Endometrium (tissue), 2 donors: ENCODE data around the gene HMCN1.
A peak's percentile ranks its signal among the peaks of the same experiment; 100 is the strongest.

Experiments
- FAIRE-seq: peaks from 2 replicates; lab custom pipeline; 2012; peaks lifted over from hg19 to GRCh38; lab: Jason Lieb, UNC
- donor health status: control.
- donor health status: control.

The HMCN1 gene

DNA sequence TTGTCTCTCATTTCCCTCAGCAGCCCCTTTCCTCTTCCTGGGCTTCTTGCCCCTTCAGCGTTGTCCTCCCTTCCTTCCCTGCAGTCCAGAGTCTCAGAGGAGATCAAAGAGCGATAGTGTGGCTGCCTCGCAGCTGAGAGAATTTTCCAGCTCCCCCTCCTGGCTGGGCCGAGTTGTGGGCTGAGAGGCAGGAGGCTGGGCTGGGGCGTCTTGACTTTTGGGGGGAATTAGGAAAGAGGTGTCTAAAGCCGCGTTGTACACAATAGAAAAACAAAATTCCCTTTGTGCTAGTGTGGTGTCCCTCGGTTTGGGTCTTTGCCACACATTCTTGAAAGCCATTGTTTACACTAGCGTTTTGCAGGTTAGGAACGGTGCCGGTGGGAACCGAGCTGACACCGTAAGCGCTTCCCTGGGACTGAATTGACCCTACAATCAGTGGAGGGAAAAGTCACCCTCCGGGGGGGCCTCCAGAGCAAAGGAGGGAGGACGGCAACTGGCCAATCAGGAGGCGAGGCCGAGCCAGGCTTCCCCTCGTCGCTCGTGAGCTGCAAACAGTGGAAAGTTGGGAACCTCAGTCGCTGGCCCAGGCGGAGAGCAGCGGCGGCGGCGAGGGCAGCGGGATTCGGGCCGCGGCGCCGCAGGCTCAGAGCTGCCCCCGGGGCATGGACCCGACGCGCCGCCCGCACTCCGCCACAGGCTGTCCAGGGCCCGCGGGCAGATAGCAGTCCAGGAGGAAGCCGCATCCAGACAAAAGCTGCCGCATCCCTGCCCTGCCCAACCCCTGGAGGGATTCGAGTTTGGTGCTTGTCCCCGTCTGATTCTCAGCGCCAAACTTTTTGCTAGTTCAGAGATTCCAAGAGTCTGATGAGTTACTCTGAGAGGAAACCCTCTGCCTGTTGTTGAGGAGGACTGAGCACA lies at the start of gene HMCN1:
TSS of gene HMCN1 (plus strand) at position 574 of the 918 bp plus-strand sequence. CDS start 389 bp downstream, outside the sequence.
- FAIRE-seq: no peak

DNA sequence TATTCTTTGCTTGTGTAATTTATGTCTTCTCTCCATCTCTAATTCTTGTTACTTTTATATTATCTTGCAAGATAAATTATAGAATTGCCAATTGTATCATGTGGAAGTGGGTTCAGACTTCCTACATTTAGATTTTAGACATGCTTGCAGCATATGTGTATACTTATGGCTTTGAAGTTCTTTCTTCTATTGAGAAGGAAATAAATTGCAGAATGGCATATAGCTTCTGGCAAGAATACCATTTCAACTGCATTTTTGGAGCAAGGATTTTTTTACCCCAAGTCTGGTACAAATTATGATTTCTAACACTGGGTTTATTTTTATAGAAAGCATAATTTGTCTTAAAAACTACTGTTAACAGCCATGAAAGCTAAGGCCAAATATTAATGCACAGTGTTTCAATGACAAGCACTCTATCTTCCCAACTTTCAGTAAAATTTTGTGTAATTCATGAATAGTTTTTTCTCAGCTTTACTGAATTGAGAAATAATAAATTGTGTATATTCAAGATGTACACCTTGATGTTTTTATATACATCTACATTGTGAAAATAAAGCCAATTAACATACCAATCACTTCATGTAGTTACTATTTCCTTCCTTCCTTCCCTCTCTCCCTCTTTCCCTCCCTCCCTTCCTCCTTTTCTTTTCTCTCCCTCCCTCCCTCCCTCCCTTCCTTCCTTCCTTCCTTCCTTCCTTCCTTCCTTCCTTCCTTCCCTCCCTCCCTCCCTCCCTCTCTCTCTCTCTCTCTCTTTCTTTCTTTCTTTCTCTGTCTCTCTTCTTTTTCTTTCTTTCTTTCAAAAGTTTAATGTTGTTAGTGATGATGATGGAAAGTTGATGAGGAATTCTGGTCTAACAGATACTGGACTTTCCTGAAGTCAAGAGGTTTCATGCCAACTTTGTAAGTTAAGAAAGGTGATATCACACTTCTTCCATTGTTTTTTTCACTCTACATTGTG lies 47.1 kb upstream of the HMCN1 start:
- FAIRE-seq: no peak

DNA sequence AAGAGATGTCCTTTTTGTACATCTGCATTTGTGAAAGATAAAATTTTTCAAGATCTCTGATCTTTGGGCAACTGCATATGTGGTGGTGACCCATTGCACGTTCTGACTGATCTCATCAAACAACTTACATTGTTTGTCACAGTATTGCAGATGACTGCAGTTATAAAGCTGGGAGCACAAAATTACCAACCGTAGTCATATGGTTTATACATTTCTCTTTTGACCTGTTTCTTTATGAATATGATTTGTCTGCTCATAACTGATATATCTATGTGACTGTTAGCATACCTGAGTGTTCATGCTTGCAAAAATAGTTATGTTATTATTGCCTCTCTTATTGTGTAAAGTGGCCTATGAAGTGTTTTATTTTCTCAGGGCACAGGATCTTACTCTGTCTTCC lies 43.7 kb upstream of the HMCN1 start:
- no peak for FAIRE-seq

DNA sequence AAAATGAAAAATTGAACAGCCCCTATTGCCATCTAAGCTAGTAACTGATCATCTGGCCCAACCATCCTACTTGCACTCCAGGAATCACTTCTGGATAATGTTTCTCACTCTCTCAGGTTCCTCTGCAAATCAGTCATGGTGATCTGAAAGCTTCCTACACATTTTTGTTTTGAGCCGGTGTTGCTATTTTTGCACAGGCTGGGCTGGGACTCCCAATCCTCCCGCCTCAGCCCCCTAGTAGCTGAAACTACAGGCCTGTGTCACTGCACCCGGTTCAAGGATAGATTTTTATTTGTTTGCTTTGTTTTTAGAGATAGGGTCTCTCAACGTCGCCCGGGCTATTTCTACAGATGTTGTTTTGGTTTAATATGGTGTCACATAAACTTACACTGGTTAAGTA lies 40.5 kb upstream of the HMCN1 start:
- FAIRE-seq: no peak

DNA sequence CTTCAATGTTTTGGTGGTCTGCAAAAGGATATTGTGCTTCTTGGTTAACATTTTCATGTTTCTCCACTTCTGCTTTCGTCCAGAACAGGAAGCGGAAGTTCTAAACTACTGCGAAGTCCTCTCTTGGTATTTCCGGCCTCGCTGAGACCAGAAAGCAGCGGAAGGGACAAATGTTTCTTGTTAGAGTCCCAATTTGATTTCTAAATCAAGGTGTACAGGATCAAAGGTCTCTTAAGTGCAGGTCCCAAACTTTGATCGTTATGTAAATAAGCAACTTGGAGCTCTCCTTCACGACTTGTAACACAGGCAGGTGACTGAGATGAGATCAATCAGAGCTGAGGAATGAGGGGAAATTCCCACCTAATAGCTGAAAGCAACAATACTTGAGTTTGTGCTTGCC lies 40.1 kb upstream of the HMCN1 start:
- no peak for FAIRE-seq

DNA sequence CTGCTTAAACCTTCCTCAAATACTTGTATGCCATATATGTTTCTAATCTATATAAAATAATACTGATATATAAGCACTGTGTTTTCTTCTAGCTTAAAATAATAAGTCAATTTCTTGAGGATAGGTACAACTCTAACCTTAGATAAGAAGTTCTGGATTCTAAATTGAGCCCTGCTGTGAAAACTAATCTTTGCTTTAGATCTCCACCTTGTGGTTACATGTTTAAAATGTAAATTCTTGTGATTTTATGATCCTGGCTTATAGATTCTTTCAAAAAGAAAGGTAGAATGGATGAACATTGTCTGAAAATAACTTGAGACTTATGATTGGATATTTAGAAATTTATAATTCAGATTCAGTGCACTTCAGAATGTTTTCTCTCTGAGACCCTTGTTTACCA lies 38.9 kb upstream of the HMCN1 start:
- peak; percentile 8 for FAIRE-seq

DNA sequence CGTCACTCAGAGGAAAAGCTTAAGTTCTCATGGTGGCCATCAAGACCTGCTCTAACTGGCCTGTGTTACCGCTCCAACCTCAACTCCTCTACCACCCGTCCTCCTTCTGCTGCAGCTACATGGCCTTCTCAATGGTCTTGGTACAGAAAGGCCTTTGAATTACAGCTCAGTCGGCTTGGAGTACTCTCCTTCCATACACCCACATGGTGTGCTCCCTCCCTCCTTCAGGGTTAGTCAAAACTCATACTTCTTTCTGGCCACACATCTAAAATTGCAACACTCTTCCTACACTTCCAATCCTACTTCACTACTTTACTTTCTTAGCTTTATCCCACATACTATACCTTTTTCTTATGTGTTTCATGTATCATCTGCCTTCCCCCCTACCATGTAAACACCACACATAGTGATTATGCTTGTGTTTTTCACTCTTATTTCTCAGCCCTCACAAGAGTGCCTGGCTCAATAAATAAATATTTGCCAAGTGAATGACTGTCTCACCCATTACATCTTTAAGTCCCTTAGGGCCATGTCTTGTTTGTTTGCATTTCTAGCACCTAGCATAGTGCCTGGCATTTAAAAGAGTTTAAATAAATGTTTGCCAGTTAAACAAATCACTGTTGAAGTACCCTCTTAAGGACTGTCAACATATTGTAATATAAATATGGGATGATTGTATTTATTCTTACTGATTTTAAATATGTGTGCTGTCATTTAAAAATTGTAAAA lies 37.6 kb upstream of the HMCN1 start:
- no peak for FAIRE-seq

DNA sequence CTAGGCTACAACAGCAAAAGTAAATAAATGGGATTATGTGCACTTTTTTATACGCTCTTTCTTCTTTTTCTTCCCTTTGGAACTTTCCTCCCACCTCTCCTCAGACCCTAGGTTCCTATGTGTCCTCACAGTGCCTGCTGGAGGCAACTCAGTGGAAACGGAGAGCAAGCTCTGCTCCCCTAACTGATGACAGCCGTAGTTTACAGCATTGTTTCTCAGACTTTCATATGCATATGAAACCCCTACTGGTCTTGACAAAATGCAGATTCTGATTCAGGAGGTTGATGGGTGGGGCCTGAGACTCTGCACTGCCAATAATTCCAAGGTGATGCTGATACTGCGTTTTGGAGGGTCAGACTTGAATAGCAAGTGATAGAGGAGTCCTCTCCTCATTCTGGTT lies 34.3 kb upstream of the HMCN1 start:
- no peak for FAIRE-seq

DNA sequence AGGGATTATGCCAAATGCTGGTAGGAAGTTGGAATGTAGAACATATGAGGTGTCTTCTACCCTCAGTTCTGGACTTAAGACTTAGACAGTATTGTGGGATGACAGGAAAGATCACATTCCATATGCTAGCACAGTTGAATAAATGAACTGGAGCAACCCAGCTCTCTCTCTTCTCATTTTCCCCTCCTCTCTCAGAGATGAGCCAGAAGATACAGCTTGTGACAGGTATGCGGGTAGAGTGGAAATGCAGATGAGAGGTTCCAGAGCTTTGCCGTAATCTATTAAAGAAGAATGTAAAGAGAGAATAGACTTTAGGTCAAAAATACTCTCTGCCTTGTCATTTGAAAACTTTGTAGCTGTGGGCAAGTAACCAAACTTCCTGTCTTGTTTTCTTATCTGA lies 32.5 kb upstream of the HMCN1 start:
- FAIRE-seq: no peak

DNA sequence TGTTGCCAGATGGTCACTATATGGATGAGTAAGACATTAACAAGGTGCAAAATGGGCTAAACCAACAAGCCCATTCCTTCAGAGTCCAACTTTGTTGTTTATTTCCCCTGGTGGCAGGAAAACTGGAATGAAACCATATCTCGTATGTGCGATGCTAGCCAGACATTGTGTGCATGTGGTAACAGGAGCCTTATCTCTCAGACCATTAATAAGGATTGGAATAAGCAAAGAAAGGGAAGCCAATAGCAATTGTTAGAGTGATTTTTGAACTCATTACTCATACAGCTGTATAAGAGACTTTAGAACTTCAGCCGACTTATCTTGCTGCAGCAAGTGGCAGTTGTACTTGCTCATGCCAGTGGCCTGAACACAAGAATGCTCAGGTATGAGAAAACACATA lies 30.0 kb upstream of the HMCN1 start:
- no peak for FAIRE-seq

DNA sequence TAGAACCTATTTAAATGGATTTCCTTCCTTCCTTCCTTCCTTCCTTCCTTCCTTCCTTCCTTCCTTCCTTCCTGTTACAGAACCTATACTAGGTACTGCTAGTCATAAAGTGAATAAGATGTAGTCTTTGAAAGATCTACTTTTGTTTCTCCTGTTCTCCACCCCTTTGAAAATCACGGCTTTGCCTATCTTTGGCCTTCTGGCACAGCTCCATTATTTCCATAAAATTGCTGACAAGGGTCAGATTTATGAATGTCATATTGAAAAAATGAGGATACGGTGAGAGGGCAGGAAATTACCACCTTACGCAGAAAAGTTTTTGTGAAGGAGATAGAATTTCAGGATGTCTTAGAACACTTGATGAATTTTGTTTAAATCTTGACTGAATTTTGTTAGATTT lies 18.1 kb upstream of the HMCN1 start:
- no peak for FAIRE-seq

DNA sequence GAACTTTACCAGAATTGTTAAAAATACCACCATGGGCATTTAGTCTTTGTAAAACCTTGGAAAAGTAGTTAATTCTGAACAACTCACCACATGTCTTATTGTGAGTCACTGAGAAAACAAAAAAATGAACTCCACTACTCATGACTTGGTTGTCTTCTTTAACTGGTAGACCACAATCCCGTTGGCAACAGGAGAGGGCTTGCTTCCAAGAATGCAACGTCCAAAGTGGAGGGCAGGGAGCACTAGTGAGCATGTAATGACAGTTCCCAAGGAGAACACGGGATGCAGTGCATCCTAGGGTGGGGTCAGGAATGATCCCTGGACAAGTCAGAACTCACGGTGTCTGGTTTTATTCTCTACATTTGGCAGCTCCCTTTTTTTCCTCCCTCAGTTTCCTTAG lies 15.2 kb upstream of the HMCN1 start:
- no peak for FAIRE-seq

DNA sequence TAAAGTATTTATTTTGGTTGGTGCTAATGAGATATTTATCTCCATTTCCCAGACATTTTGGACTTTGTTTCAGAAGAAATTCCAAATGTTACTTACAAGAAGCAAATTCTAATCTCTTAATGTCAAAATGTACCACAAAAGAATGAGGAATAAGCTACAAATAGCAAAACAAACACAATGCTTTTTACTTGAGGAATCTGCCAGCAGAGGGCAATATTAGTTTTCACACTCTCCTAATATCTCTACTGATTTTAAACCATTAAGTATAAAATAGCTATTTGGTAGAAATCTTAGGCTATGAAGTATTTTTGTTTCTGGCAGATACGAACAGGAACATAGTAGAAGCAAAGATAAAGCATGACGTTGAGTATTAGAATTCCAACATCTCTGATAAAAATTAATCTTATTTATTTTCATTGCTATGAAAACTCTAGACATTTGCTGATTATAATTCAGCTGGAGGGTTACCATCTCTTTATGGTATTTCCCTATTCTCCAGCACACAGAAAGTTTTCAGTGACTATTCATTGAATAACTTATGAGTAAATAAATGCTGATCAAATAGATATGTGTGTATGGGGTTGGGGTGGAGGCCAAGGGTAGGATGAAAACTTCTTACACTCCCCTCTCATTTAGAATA lies 13.4 kb upstream of the HMCN1 start:
- FAIRE-seq: peak; percentile 92

DNA sequence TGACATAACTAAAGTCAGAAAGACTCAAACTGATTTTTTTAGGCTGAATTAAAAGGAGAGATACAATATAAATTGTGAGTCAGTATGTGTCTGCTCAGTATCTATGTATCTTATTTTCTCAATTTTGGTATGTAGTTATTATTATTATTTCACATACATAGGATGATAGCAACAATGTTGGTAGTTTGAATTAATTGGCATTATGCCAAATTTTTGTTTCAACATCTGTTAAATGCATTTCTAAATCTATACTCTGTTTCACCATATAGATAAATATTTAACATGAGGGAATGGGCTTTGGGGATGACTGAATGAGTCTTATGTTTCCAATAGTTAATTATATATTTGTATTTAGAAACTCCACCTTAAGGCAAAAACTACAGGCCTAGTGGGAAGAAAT lies 12.6 kb upstream of the HMCN1 start:
- no peak for FAIRE-seq

DNA sequence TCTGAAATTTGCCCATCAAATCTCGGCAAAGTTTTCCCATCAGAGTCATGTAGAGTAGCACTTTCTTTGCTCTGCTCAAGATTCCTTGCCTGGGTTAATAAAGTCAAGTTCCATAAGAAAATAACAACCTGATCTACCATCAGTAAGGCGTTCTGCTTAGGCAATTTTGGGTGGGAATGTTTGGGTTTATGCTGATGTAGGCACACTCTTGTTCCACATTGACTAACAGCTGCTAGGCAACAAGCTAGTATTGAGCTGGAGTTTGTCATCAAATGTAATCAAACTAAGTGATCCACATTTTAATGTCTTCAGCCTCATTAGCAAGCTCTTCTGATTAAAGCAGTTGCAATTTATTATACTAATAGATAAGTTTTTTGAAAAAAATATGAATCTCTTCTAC lies 12.1 kb upstream of the HMCN1 start:
- no peak for FAIRE-seq

DNA sequence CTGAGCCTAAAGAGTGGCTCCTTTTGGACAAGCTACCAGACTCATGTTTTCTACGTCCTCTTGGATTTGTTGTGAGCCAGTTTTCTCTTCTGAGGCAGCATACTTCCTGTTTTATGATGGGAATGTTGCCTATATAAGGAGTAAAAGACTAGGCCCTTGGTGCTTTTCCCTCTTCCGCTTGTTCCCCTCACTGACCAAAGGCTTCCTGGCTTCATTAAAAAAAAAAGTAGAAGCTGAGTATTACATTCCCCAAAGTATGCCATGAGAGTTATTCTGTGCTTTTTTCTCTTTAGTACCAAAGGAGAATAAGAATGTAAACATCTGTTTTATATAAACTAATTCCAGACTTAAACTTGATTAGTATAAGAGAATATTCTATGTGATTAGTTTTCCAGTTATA lies 6.5 kb upstream of the HMCN1 start:
- FAIRE-seq: no peak

DNA sequence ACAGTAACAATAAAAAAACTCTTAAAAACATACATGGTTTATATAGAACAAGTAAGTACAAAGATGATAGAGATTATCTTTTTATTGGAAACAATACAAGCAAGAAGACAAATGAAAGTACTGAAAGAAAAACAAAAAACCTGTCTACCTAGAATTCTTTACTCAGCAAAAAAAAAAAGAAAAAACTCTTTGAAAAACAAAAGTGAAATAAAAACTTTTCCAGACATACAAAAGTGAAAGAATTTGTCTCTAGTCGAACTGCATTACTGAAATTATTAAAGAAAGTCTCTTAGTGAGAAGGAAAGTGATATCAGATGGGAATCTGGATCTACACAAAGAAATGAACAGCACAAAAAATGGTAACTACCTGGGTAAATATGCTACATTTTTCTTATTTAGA lies 2.7 kb upstream of the HMCN1 start:
- FAIRE-seq: peak; percentile 4

DNA sequence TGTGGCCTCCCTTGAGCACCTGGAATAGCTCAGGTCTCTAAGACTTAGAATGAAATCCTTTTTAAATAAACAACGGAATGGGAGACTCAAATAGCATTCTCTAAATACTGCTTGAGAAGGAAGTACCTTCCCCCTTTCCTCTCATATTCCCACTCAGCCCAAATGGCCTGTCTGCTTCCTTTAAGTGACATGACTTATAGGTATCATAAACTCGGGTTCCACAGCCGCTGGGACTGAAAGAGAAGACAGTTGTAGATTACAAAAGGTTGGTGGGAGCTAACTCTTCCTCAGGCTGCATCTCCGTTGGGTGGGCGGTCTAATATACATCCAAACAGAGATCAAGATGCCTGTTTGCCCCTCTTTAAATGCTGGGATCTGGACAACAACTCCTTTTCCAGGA lies 1.2 kb upstream of the HMCN1 start:
- no peak for FAIRE-seq

DNA sequence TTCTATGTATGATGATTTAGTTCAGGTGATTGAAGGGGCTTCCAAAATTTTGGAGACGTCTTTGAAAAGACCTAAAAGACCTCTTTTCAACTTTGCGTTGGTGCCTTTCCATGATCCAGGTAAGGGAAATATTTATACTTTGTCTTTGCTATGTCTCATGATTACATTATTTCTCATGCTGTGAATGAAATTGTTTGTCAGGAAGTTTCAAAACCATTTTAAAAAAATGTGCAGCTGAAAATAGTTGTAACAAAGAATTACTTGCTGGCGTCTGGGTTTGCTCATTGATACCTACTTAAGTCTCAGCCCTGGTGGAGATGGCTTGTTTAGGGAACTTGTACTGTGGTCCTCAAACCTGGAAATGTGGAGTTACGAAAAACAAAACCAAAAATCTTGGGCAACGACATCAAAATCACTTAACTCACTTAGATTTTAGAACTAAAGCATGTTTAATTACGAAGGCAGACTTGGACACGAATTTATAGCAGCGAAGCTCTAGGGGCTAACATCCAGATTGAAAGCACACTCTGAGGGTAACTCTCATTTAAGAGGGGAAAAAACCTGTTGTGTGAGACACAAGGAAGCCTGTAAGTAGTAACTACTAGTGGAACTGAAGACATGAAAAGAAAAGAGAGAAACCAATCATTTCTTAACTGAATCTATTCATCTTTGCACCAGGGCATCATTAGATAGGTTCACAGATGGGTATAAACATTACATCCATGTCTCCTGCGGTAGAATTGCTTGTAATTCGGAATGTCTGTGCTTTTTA lies 924 bp downstream of the HMCN1 start:
- no peak for FAIRE-seq

DNA sequence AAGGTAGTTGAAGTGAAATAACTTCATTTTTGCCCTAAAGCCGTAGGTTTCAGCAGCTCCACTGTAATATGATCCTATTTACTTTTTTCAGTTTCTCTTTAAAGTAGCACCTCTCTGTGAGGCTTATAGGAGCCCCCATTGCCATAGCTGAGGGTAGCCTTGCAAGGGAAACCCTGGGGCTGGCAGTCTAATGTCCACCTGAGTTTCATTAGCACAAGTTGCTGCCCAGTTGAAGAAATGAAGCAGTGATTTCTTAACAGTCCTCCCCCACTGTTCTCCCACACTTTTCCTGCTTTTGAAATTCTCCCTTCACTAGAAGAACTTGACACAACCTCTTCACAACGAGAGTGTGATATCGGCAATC lies 1.5 kb downstream of the HMCN1 start:
- FAIRE-seq: no peak

DNA sequence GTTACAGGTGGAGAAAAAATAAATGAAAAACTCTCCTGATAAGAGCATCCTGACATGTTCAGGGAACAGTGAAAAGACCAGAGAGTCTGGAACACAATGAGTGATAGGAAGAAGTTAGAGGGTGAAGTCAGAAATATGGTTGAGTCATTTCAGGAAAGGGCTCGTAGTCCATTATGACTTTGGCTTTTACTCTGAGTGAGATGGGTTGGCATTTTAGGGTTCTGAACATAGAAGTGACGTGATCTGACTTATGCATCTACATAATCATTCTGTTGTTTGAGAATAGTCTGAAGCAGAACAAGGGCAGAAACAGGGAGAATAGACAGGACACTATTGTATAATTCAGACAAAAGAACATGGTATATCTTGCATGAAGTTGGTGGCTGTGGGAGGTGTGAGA lies 5.8 kb downstream of the HMCN1 start:
- FAIRE-seq: no peak
